H1 (cell line): ENCODE data around the gene CCDC191. TPM values are rescaled to one million over a fixed set of nuclear protein-coding genes. Genes with fewer than 3 reads are reported as not detected.

ENCODE experiments used
- CTCF ChIA-PET: fragments of 300-600 bp; sonication (Branson Sonifier 250); formaldehyde crosslinking; loops from one replicate; lab custom pipeline; 2021; ENCODE audit not compliant: partially characterized antibody; lab: Charles Lee
- POLR2A ChIA-PET: fragments of 300-600 bp; sonication (Branson Sonifier 250); formaldehyde crosslinking; loops from one replicate; lab custom pipeline; 2021; ENCODE audit warnings: inconsistent platforms; ENCODE audit not compliant: partially characterized antibody; lab: Charles Lee
- DNase-seq, 2 experiments: peaks; one replicate each; pipeline versions ENCODE4 v3.0.0 to v3.0.0-alpha.2; 2010 to 2022; ENCODE audit warnings: low spot score in 2 of 2, low read depth in 1 of 2, mixed read lengths in 1 of 2
- FAIRE-seq: peaks from 2 replicates; lab custom pipeline; 2011; peaks lifted over from hg19 to GRCh38; lab: Jason Lieb, UNC
- H2AFZ ChIP-seq: 2 replicates; pipeline ENCODE4 v1.8.1; 2012; ENCODE audit warnings: low read length, inconsistent platforms
- H2AK5ac ChIP-seq: 2 replicates; pipeline ENCODE4 v1.6.1; 2013; ENCODE audit warnings: low read depth, low read length
- H2BK120ac ChIP-seq: replicated peaks from 2 replicates; pipeline ENCODE3; 2013; ENCODE audit warnings: low read depth, low read length, inconsistent platforms
- H2BK12ac ChIP-seq: 2 replicates; pipeline ENCODE4 v1.6.1; 2013; ENCODE audit warnings: low read depth, low read length
- H2BK15ac ChIP-seq: 2 replicates; pipeline ENCODE4 v1.6.1; 2013; ENCODE audit warnings: low read length
- H2BK20ac ChIP-seq: 2 replicates; pipeline ENCODE4 v1.6.1; 2013; ENCODE audit warnings: low read length
- H2BK5ac ChIP-seq: 2 replicates; pipeline ENCODE4 v1.6.1; 2013; ENCODE audit warnings: low read depth, low read length
- H3K14ac ChIP-seq: 2 replicates; pipeline ENCODE4 v1.6.1; 2013; ENCODE audit warnings: inconsistent platforms; ENCODE audit not compliant: insufficient read length
- H3K18ac ChIP-seq: 2 replicates; pipeline ENCODE4 v1.6.1; 2013; ENCODE audit warnings: low read length; ENCODE audit errors: extremely low read depth
- H3K23ac ChIP-seq: 2 replicates; pipeline ENCODE4 v1.6.1; 2013; ENCODE audit warnings: inconsistent platforms; ENCODE audit not compliant: insufficient read length
- H3K23me2 ChIP-seq: 2 replicates; pipeline ENCODE4 v1.6.1; 2013; ENCODE audit warnings: low read depth, low read length
- H3K27ac ChIP-seq: 2 replicates; pipeline ENCODE4 v1.6.1; 2011; ENCODE audit warnings: low read depth, low read length, inconsistent platforms
- H3K27me3 ChIP-seq, 4 experiments: replicated peaks in 1 of 4; 1 replicate in 1 of 4; 2 replicates in 3 of 4; pipeline versions ENCODE4 v1.6.1 to v1.8.1; 2011 to 2013; ENCODE audit warnings: low read length in 3 of 4, mild to moderate bottlenecking in 3 of 4, inconsistent platforms in 2 of 4, mixed read lengths in 2 of 4, moderate library complexity in 1 of 4; ENCODE audit not compliant: control insufficient read depth in 3 of 4, insufficient read depth in 3 of 4; ENCODE audit errors: extremely low read depth in 1 of 4
- H3K36me3 ChIP-seq, 4 experiments: 2 replicates each; pipeline versions ENCODE4 v1.6.1 to v1.8.1; 2011 to 2013; ENCODE audit warnings: mild to moderate bottlenecking in 4 of 4, low read length in 3 of 4, moderate library complexity in 2 of 4, control low read depth in 1 of 4, inconsistent platforms in 1 of 4; ENCODE audit not compliant: insufficient read depth in 4 of 4, control insufficient read depth in 2 of 4
- H3K4ac ChIP-seq: replicated peaks from 2 replicates; pipeline ENCODE3; 2013; ENCODE audit warnings: low read length, low read depth, mixed read lengths, inconsistent platforms; ENCODE audit not compliant: insufficient read length
- H3K4me1 ChIP-seq, 4 experiments: replicated peaks in 1 of 4; 1 replicate in 1 of 4; 2 replicates in 3 of 4; pipeline versions ENCODE4 v1.6.1 to v1.8.1; 2011 to 2013; ENCODE audit warnings: low read length in 3 of 4, inconsistent platforms in 2 of 4, mixed read lengths in 1 of 4; ENCODE audit not compliant: insufficient read depth in 4 of 4, control insufficient read depth in 3 of 4
- H3K4me2 ChIP-seq, 2 experiments: 2 replicates each; pipeline versions ENCODE4 v1.6.1 to v1.8.1; 2011 to 2013; ENCODE audit warnings: low read depth in 2 of 2, low read length in 2 of 2, control low read depth in 1 of 2, inconsistent platforms in 1 of 2, mild to moderate bottlenecking in 1 of 2; ENCODE audit not compliant: insufficient read depth in 1 of 2
- H3K4me3 ChIP-seq, 4 experiments: fragments of 200-600, 300-600 bp in 1 of 4; sonication (generic), shearing (Covaris generic), sonication (Bioruptor Twin) in 1 of 4; 2 replicates each; pipeline versions ENCODE4 v1.5.1 to v1.8.1; 2011 to 2016; ENCODE audit warnings: low read length in 4 of 4, low read depth in 3 of 4, control low read depth in 2 of 4, inconsistent platforms in 2 of 4, mild to moderate bottlenecking in 2 of 4, mixed read lengths in 1 of 4, moderate library complexity in 1 of 4; ENCODE audit not compliant: insufficient read depth in 2 of 4; ENCODE audit errors: extremely low read depth in 1 of 4
- H3K56ac ChIP-seq: replicated peaks from 2 replicates; pipeline ENCODE3; 2013; ENCODE audit warnings: low read depth, mild to moderate bottlenecking, mixed read lengths, low read length, inconsistent platforms; ENCODE audit not compliant: insufficient read length
- H3K79me1 ChIP-seq: 2 replicates; pipeline ENCODE4 v1.6.1; 2013; ENCODE audit warnings: low read depth, low read length, control low read depth
- H3K79me2 ChIP-seq, 2 experiments: 2 replicates each; pipeline versions ENCODE4 v1.6.1 to v1.8.1; 2012 to 2013; ENCODE audit warnings: low read length in 2 of 2, mild to moderate bottlenecking in 2 of 2, inconsistent platforms in 1 of 2; ENCODE audit not compliant: insufficient read depth in 2 of 2, control insufficient read depth in 1 of 2
- H3K9ac ChIP-seq, 4 experiments: replicated peaks in 1 of 4; 1 replicate in 1 of 4; 2 replicates in 3 of 4; pipeline versions ENCODE4 v1.6.1 to v1.8.1; 2011 to 2013; ENCODE audit warnings: low read depth in 3 of 4, low read length in 3 of 4, control low read depth in 2 of 4, mild to moderate bottlenecking in 2 of 4, moderate library complexity in 2 of 4, inconsistent platforms in 1 of 4; ENCODE audit errors: extremely low read depth in 1 of 4
- H3K9me3 ChIP-seq, 2 experiments: 2 replicates each; pipeline versions ENCODE4 v1.6.1 to v1.8.1; 2012 to 2013; ENCODE audit warnings: mild to moderate bottlenecking in 2 of 2, moderate library complexity in 2 of 2, control low read depth in 1 of 2, inconsistent platforms in 1 of 2, low read depth in 1 of 2, low read length in 1 of 2, mixed read lengths in 1 of 2; ENCODE audit not compliant: insufficient read depth in 2 of 2
- H4K20me1 ChIP-seq, 2 experiments: replicated peaks in 1 of 2; 2 replicates each; pipeline versions ENCODE3 to v1.8.1; 2011 to 2013; ENCODE audit warnings: inconsistent platforms in 2 of 2, low read length in 2 of 2, mild to moderate bottlenecking in 1 of 2; ENCODE audit not compliant: insufficient read depth in 2 of 2, control insufficient read depth in 1 of 2
- H4K5ac ChIP-seq: 2 replicates; pipeline ENCODE4 v1.6.1; 2013; ENCODE audit warnings: low read length, low read depth, mixed read lengths, inconsistent platforms; ENCODE audit not compliant: insufficient read length
- H4K8ac ChIP-seq: 2 replicates; pipeline ENCODE4 v1.8.0; 2013; ENCODE audit warnings: mild to moderate bottlenecking, moderate library complexity, low read length, inconsistent platforms; ENCODE audit not compliant: insufficient read depth; ENCODE audit errors: extremely low read depth
- H4K91ac ChIP-seq: replicated peaks from 2 replicates; pipeline ENCODE3; 2013; ENCODE audit warnings: low read length, mixed read lengths, inconsistent platforms; ENCODE audit not compliant: insufficient read length
- CBX5 ChIP-seq: fragments of 300-800, 300-1000 bp; sonication (generic); IDR thresholded peaks from 2 replicates; pipeline ENCODE4 v1.7.1; 2016; ENCODE audit warnings: antibody characterized with exemption, low read length, low read depth
- CHD1 ChIP-seq: IDR thresholded peaks from 2 replicates; pipeline ENCODE4 v1.6.1; 2012; ENCODE audit warnings: low read depth, low read length, improper control_type of control experiment
- CREB1 ChIP-seq: IDR thresholded peaks from 2 replicates; pipeline ENCODE4 v1.6.1; 2012; ENCODE audit warnings: inconsistent platforms
- JUND ChIP-seq: IDR thresholded peaks from 2 replicates; pipeline ENCODE4 v1.6.1; 2011; ENCODE audit warnings: mild to moderate bottlenecking, improper control_type of control experiment, low read length
- KDM4A ChIP-seq: IDR thresholded peaks from one replicate; pipeline ENCODE4 v1.7.1; 2012; ENCODE audit warnings: low read depth, mild to moderate bottlenecking, moderate library complexity, low read length, inconsistent platforms; ENCODE audit not compliant: severe bottlenecking
- RAD21 ChIP-seq, 2 experiments: IDR thresholded peaks in 1 of 2; conservative IDR thresholded peaks in 1 of 2; 2 replicates each; pipeline ENCODE4 v1.6.1; 2011; ENCODE audit warnings: low read depth in 2 of 2, low read length in 2 of 2, improper control_type of control experiment in 1 of 2, inconsistent platforms in 1 of 2, mild to moderate bottlenecking in 1 of 2, moderate library complexity in 1 of 2
- RNF2 ChIP-seq: fragments of 200-900, 300-1000 bp; sonication (generic); IDR thresholded peaks from 2 replicates; pipeline ENCODE4 v1.7.1; 2016; ENCODE audit warnings: borderline replicate concordance, low read depth, mild to moderate bottlenecking, antibody characterized with exemption, low read length; ENCODE audit not compliant: poor library complexity, severe bottlenecking; ENCODE audit errors: missing control alignments
- SRF ChIP-seq: IDR thresholded peaks from 2 replicates; pipeline ENCODE4 v1.6.1; 2011; ENCODE audit warnings: mild to moderate bottlenecking, low read depth, low read length, moderate library complexity
- ZNF274 ChIP-seq: IDR thresholded peaks from 2 replicates; pipeline ENCODE4 v1.7.0; 2012; ENCODE audit warnings: low read length, borderline replicate concordance; ENCODE audit errors: extremely low read depth
- WGBS, 2 experiments: shearing (Covaris generic) in 1 of 2; methylation state at CpG; one replicate each; pipeline versions ENCODE4 v1.1.6 to v1.1.7; 2013 to 2015; ENCODE audit warnings: low lambda C conversion rate in 2 of 2, mixed read lengths in 2 of 2, inconsistent platforms in 1 of 2, low coverage in 1 of 2, missing lambda C conversion rate in 1 of 2; ENCODE audit not compliant: insufficient replicate concordance in 2 of 2, insufficient coverage in 1 of 2, insufficient read length in 1 of 2; ENCODE audit errors: extremely low coverage in 1 of 2, missing lambda C conversion rate in 1 of 2; 5-methylcytosine and 5-hydroxymethylcytosine counted together
- polyA plus RNA-seq, 7 experiments: library from polyadenylated mRNA; depleted of rRNA in 3 of 7; stranded (reverse) in 5 of 7; unstranded in 2 of 7; fragments of >200 nt in 5 of 7; fragments of 200-250 nt in 2 of 7; gene quantifications; 1 replicate in 5 of 7; 2 replicates in 1 of 7; 4 replicates in 1 of 7; pipeline versions ENCODE4 v1.2.1 to v1.2.3, GENCODE V29; 2011 to 2013; ENCODE audit warnings: missing spikeins in 2 of 7, mixed read lengths in 2 of 7
- total RNA-seq: library from RNA; stranded (reverse); fragmentation: NEBNext Ultra II Directional; extraction: Animal tissue kit (Norgen Biotek cat#: 25700); gene quantifications from 2 replicates; pipeline ENCODE4 v1.2.1, GENCODE V29; 2021
- TF ChIP-seq, protein P1 (sequence below): IDR thresholded peaks from 2 replicates; pipeline ENCODE4 v1.6.1; 2011; ENCODE audit warnings: low read depth, mild to moderate bottlenecking, low read length; ENCODE audit not compliant: insufficient read depth

Gene CCDC191
- total and polyA plus RNA-seq, 2 of the 8 experiments (the other 6 are each of a cell fraction or from before 2014, with no cell fraction given): 0.65 to 1.3 TPM

DNA sequence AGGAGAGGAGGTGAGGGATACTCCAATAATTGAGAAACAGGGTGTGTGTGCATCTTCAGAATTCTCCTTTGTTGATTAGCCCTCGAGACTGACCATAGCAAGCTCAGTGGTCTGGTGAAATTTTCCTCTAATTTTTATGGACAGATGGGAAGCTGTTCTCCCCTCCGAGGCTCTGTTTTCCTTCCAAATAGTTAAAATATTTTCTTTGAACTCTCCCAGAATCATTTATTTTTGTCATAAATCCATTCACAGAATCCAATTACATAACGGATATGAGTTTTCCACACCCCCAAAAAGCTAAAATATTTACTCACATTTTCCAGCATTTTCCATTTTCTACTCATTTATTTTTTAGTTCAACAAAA lies 36.7 kb upstream of the CCDC191 start:
- H3K4me3 ChIP-seq: no peak overlapping the region
- no peak overlapping the region for H2BK5ac ChIP-seq
- 90% methylated on average over 3 of the region's 3 CpGs; no CpG with 5 or more reads in 1 of the 2 experiments for WGBS, 2 experiments
- H3K4me1 ChIP-seq: no peaks in the 10 kb centered on the region; a peak in 1 of 7 replicates
- H3K23ac ChIP-seq: no peak overlapping the region
- H4K20me1 ChIP-seq: no peaks in the 10 kb centered on the region
- no peak overlapping the region for H3K27ac ChIP-seq
- H3K36me3 ChIP-seq: peaks cover 0 to 4% (median 0%) of the 10 kb centered on the region in 4 experiments; a peak in 1 of 8 replicates
- H3K9me3 ChIP-seq: no peaks in the 10 kb centered on the region
- no peak overlapping the region for H4K91ac ChIP-seq
- no peak overlapping the region; the same call in 1 of the 2 replicates for H2AFZ ChIP-seq
- no peak overlapping the region for H2BK120ac ChIP-seq
- H3K4me2 ChIP-seq: no peak overlapping the region
- no peak overlapping the region for H2BK12ac ChIP-seq
- H2BK20ac ChIP-seq: no peak overlapping the region
- H3K4ac ChIP-seq: no peak overlapping the region
- no peak overlapping the region for H4K5ac ChIP-seq
- no peak for FAIRE-seq
- no peak overlapping the region for H4K8ac ChIP-seq
- ChIA-PET POLR2A (no interaction called here), CTCF (no interaction called here)
- no peaks in the 10 kb centered on the region for H3K27me3 ChIP-seq
- no peak overlapping the region for H3K14ac ChIP-seq
- no peak for DNase-seq
- no peak overlapping the region for H3K9ac ChIP-seq
- no peaks in the 10 kb centered on the region for H3K23me2 ChIP-seq
- H3K18ac ChIP-seq: no peak overlapping the region
- no peaks in the 10 kb centered on the region for H3K79me2 ChIP-seq
- no peaks in the 10 kb centered on the region for H3K79me1 ChIP-seq
- no peak overlapping the region for H2BK15ac ChIP-seq
- no peak overlapping the region for H2AK5ac ChIP-seq
- no peak overlapping the region for H3K56ac ChIP-seq
- TF ChIP-seq RAD21 (IDR thresholded peaks at IDR 0.05 in 1 of 2, conservative IDR thresholded peaks at IDR 0.05 in 1 of 2; ENCODE audit: low read depth in 2 of 2, low read length in 2 of 2) (no peak), CHD1 (no peak), SRF (no peak), KDM4A (no peak), CBX5 (no peak), ZNF274 (no peak), JUND (no peak), CREB1 (no peak), RNF2 (no peak)
- TF ChIP-seq, protein P1, sequence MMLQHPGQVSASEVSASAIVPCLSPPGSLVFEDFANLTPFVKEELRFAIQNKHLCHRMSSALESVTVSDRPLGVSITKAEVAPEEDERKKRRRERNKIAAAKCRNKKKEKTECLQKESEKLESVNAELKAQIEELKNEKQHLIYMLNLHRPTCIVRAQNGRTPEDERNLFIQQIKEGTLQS: no peak
